K562 (cell line): ENCODE results near the gene CUTA.

Experiments
- XRCC5 ChIP-seq: fragments of 200-400 bp; formaldehyde crosslinking; IDR thresholded peaks from 2 replicates; pipeline ENCODE4 v1.6.1; 2017; ENCODE audit warnings: low read depth, mild to moderate bottlenecking, low read length
- ZBTB8A ChIP-seq: fragments of 450-650 bp; IDR thresholded peaks from 2 replicates; pipeline ENCODE4 v1.6.1; 2018; ENCODE audit warnings: mild to moderate bottlenecking, moderate library complexity; ENCODE audit not compliant: partially characterized antibody

DNA sequence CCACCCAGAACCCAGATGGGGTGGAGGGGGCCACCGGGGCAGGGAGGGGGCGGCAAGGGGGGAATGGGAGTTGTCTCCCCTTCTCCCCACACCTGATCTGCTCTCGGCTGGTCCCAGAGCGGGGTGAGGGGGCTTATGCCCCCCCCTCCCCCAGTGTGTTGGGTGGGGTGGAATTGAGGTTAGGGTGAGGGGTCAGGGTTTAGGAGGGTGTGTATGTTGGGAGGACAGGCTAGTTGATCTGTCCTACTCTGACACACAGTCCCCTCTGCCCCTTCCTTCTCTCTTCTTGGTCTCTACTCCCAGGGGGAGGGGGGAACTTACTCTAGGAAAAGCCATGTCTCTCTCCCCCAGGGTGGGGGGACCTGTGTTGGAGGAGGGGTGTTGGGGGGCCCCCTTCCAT, 34.6 kb upstream of the CUTA start:
- TF ChIP-seq XRCC5 = no peak
- TF ChIP-seq ZBTB8A = no peak
